ENCODE data around the gene RAB11FIP2.

The RAB11FIP2 gene

DNA sequence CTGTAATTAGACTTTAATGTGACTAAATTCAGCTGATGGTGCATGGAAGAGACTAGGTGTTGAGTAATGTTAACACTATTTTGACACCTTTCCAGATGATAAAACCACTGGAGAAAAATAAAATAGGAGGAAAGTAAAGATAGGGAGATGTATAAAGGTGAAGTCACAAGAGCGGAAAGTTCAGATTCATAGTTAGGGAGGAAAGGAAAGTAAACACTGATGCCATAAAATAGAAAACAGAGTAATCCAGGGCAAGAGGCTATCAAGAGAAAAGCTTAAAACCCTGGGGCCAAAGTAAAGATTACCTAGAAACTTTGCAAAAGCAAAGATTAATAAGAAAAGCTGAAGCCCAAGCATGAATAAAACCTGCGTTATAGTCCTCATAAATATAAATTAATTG, 62.8 kb downstream of the RAB11FIP2 start:
- no peak for DNase-seq (ENCODE audit: low read depth in 2 of 2)

DNA sequence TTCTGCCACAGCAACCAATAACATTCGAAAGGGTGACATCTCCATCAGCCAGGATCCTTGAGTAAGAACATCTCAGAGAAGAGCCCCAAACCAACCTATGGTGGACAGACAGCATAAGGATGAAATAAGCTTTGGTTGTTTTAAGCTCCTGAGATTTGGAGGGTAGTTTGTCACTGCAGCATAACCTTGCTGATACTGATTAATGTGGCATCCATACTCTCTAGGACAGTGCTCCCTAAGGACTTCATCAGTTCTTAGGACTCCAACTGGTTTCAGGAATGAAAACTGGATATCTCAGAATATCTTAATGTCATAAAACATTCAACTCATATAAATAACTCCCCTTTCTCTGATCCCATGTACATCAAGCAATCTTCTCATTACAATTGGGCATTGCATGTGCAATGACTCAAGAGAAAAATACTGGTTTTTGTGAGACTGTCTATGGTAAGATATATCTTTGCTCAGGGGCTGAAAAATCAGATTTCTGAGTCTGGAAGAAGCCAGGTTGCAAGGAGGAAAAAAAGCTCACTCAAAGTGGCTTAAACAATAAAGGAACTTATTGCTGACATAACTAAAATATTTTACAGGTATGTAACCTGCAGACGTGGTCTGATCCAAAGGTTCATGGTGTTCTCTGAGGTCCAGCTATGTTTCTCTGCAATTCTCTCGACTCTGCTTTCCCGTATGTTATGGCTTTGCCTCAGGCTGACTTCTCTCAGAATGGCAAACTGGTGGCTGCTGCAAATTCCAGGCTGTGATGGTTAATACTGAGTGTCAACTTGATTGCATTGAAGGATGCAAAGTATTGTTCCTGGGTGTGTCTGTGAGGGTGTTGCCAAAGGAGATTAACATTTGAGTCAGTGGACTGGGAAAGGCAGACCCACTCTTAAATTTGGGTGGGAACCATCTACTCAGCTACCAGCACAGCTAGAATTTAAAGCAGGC, 65.7 kb downstream of the RAB11FIP2 start:
- DNase-seq (ENCODE audit: low read depth in 2 of 2) = no peak

DNA sequence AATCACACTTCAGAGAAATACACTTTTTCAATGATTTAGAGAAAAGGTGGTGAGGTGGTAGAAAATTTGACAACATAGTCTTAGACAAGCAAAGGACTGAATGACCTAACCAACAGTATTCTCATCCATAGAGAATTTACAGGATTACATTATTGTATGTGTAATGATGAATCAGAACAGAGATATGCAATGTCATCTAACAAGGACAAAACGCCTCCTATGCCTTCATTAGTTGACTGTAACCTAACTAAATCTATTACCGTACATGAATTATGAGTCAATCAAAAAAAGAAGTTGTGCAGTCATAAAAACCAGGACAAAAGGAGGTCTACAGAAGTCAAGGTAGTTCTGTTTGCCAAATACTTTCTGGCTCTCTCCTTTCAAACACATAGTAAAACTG, 66.5 kb downstream of the RAB11FIP2 start:
- DNase-seq (ENCODE audit: low read depth in 2 of 2) = no peak

DNA sequence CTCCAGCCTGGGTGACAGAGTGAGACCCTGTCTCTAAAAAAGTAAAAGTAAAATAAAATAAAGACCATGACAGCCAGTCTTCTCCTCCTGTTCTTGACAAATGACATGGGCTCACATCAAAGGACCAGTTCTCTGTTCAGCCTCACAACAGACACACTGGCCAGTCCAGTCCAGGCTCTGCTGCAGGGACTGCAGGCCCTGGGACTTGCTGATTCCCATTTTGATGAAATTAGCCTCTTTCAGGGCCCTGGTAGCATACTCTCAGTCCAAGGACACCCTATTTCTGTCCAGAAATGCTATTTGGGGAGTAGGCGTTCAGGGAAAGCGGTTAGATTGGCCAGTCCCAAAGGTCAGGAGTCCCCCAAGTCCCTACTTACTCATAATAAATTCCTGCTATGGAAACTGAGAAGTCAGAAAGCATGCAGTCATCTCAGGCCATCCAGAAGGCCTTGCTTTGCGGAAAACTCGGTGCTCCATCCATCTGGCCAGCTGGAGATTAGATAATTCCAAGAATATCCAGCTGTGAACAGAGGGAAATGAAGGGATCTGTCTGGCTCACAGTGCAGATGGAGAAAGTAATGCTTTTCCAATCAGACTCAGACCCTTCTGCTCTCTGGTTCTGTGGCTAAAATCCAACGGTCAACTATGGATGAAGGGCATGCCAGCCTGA, 74.4 kb downstream of the RAB11FIP2 start:
- no peak for DNase-seq (ENCODE audit: low read depth in 2 of 2)

DNA sequence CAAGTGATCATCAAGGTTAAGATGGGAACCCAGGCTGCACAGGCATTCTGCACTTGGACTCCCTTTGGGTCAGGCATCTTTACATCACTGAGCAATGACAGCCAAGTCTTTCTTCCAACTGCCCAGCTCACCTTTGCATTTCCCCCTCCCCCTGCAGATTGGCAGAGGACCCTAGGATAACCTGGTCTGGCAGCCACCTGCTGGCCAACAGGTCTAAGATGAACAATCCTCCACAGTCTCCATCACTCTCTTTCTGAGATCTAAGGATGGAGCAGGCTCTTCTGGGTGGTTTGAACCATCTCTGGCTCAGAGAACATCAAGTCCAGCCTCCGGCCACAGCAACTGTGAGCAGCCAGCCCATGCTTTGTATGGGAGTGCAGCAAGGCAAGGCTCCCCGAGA, 75.8 kb downstream of the RAB11FIP2 start:
- no peak for DNase-seq (ENCODE audit: low read depth in 2 of 2)

DNA sequence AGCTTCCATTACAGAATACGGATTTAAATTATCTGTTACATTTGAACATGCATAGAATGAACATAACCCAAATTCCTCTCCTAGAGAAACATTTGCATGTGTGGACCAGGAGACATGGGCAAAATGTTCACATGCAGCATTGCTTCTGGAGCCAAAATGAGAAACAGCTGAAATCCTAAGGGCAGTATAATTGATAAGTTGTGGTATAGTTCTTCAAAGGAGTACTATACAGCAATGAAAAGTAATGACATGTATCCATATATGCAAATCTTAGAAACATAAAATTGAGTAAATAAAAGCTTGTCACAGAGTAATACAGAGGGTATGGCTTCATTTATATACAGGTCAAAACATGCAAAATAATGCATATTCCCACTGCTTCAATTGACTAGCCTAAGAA, 77.1 kb downstream of the RAB11FIP2 start:
- DNase-seq (ENCODE audit: low read depth in 2 of 2) = no peak

DNA sequence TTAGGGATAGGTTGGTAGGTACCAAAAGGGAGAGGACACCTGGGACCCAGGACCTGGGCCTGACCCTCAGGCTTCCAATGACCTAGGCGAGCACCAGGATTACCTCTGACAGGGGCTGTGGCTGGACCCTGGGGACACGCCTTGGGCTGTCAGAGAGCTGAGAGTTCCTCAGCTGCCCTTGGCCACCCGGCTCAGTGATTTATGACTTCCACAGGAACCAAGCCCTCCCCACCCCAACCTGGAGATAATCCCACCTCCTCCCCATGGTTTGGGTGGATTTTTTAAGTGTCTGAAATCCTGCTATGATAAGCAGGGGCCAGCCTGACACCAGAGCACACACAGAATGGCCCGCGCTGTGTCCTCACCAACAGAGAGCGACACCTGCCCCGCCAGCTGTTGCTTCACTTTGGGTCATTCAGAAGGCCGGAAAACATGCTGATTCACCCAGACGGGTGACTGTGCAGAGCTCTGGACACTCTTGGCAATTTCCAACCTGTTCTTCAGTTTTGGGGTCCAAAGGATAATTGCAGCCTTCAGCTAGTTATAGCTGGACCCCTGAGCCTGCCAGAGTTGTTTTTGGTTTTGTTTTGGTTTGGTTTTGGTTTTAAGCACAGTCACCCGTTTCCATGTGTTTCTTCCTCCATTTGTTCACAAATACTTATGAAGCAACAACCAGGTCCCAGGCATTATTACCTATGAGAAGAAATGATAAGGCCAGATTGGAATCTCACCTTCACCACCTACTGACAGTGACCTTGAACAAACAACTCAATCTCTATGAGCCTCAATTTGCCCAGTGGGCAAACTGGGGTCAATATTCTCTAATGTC, 78.2 kb downstream of the RAB11FIP2 start:
- no peak for DNase-seq (ENCODE audit: low read depth in 2 of 2)

DNA sequence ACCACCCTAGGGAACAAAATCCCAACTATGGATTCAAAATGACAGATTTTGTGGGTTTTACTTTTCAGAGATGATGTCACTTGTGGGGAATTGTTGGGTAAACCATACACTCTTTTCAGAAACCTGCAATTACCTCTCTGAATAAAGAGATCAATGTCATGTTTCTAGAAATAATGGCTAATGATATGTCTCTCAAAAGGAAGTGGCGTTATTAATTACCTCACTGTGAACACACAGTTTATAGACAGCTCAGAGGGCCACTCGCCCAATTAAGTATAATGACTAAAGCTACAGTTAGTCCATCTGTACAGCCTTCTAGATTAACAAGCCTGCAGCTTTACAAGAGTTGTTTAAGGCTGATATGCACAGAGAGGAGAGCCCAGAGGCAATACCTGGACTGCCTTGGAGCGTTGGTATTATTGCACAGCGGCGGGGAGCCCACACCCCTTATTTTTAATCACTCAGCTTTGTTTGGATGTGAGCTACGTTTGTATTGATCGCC, 79.5 kb downstream of the RAB11FIP2 start:
- DNase-seq (ENCODE audit: low read depth in 2 of 2) = no peak

DNA sequence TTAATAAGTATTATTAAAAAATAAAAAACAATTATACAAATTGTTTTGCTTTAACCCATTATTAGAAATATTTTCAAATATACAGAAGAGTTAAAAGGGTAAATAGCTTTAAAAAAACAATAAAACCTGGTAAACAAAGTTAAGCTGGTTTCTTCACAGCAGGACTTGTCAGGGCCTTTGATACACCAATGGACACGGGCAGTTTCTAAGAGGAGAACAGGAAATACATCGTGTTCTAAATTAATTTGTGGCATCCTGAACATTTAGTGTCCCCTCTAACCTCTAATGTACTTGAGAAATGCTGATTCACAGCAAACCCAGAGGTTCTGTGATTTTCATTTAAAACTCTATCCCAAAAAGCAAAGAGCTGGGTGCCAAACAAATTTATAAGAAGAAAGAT, 80.8 kb downstream of the RAB11FIP2 start:
- DNase-seq (ENCODE audit: low read depth in 2 of 2) = no peak

DNA sequence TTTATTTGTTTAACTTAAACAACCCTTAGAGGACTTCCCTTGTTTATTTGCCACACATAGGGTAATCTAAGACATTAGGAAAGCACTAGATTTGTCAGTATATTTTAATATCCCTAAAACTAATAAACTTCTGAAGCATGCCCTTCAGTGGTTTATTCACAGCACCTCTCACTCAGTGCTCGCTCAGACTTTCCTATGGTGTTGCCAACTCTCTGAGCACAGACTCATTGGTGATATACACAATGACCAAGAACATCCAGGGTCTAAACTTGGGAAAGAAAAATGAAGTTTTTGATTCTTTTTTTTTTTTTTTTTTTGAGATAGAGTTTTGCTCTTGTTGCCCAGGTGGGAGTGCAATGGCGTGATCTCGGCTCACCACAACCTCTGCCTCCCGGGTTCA, 82.2 kb downstream of the RAB11FIP2 start:
- no peak for DNase-seq (ENCODE audit: low read depth in 2 of 2)

DNA sequence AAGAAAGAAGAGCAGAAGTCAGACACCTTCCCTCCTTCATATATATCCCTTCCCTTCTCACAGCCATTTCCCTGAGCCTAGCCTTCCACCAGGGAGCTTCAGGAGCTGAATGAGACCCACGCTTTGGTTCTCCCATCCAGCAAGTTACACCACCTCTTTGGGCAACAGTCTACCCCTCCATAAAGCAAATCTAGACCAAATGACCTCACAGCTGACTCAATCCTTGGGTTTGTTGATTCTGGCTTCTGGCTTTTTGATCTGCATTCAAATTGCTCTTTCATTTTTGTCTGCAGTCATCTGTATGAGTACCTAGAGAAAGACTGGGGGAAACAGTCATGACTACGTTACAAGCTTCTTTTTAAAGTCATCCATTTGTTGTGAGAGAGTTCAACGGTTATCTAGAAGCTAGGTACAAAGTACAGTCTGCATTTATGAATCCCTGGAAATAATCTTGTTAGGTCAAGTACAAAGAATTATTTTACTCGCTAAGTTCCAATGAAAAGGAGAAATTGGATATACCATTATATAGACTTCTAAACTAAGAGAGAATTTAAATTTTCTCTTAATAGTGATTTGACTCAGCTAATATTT, 86.3 kb downstream of the RAB11FIP2 start:
- no peak for DNase-seq (ENCODE audit: low read depth in 2 of 2)

DNA sequence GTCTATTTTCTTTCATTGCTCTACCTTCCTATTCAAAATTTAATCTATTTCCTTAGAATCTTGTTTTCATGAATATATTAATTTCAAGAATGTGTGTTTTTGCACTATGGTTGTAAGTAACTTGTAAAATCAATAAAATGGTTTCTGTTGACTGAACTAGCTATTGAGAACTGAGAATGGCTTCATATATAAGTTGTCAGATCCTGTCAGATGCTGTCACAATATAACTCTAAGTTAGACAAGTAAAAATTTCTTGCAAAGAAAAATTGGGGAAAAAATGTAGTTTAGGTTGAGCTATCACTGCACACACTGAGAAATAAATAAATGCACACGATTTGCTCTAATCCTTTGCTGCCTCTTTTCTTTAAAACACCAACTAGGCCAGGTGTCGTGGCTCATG, 89.8 kb downstream of the RAB11FIP2 start:
- no peak for DNase-seq (ENCODE audit: low read depth in 2 of 2)

DNA sequence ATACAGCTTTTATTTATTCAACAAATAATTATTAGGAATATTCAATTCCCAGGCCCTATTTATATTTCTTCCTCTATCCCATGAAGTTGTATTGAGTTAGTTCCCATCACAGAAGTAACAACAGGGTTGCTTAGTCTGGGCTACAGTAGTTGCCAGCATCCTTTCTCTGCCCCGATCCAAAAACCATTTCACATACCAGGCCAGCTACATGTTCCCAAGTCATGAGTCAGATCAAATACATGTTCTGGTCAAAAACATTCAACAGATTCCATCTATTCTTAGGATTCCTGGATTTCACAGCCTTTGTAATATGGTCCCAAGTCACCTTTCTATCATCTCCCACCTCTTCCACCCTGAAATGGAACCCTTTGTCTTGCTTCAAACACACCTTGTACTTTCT, 91.6 kb downstream of the RAB11FIP2 start:
- DNase-seq (ENCODE audit: low read depth in 2 of 2) = no peak

Measured in activated CD8-positive, alpha-beta memory T cell treated with anti-CD3 and anti-CD28 coated beads for 4 hours (primary cell).